Measurements from ENCODE around the gene SPATS2L. TPM values are rescaled to one million over a fixed set of nuclear protein-coding genes. Genes with fewer than 3 reads are reported as not detected.

The SPATS2L gene
- total and polyA plus RNA-seq, 7 experiments from 2014 or later, result 1.1 to 51.9 (median 2.9) TPM

DNA sequence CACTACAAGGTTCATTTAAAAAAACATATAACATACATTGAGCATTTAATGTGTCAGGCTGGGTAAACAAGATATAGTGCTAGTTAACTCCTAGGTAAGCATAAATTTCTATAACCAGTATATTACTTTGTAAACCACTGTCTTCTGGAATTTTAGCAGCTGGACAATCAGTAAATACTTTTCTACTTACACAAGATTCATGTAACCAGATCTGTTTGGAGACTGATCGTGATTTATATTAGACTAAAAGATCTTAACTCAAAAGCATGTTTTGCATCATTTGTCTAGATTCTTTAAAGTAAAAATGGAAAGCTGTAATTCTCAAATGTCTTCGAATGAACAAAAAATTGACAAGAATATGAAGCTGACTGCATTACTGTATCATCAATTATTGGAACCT, 218.6 kb downstream of the SPATS2L start:
- peaks cover 0 to 4% (median 0%) of the 10 kb centered on the region in 5 donors for H3K36me3 Mint-ChIP-seq

DNA sequence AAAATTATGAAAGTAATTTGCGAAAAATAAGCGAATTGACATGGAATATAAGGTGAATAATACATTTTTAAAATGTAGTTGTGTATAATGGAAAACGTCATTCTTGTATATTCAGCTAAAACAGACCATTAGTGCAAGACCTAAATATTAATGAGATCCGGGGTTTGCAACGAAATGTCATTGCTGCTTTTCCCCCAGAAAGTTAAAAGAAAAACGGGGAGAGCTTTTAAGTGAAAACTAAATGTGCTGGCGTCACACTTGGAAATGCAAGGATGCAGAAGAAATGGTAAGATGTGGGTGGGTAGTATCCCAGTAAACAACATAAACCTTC, 219.0 kb downstream of the SPATS2L start:
- Histone ChIP-seq H3K27ac (ENCODE audit: low read depth, low read length) (peak overlapping the region; percentile 64), H3K27me3 (ENCODE audit: control insufficient read depth in 2 of 2, insufficient read depth in 2 of 2, low read length in 2 of 2) (no peaks in the 10 kb centered on the region), H3K36me3 (ENCODE audit: control insufficient read depth in 2 of 3, insufficient read depth in 3 of 3, low read length in 3 of 3) (no peaks in the 10 kb centered on the region), H3K4me3 (ENCODE audit: low read length) (peak overlapping the region; percentile 74), H3K4me1 (ENCODE audit: control insufficient read depth in 2 of 2, insufficient read depth in 2 of 2, low read length in 2 of 2) (peaks cover 6 to 8% of the 10 kb centered on the region in 2 donors), H3K9me3 (ENCODE audit: control insufficient read depth in 2 of 3, low read length in 3 of 3) (no peaks in the 10 kb centered on the region)
- ChIA-PET POLR2A (interaction anchor here (0.6 to 3.1 kb wide), 6 partner anchors 8 to 338 kb away, joined by 3 to 25 read pairs (median 4); partner anchors contain the start of genes CLK1 and KCTD18), CTCF (interaction anchor here (0.9 to 1.6 kb wide), 3 partner anchors 9 to 58 kb away, joined by 3 to 5 read pairs (median 4); partner anchors contain the start of gene KCTD18)
- Mint-ChIP-seq H3K27me3 (peaks cover 0 to 1% (median 0%) of the 10 kb centered on the region in 5 donors), H3K4me3 (peak overlapping the region; percentile 88 to 95 (median 92)), H3K27ac (peak overlapping the region; percentile 66 to 89 (median 85)), H3K4me1 (peaks cover 7 to 34% (median 9%) of the 10 kb centered on the region in 7 donors), H3K36me3 (peaks cover 0 to 4% (median 0%) of the 10 kb centered on the region in 5 donors), H3K9me3 (no peaks in the 10 kb centered on the region)
- DNase-seq (no peak), ATAC-seq (no peak)
- intact Hi-C loops (cut with micrococcal nuclease), result loop anchor here (5.0 to 10.0 kb wide), 10 partner anchors 153 to 1739 kb away; partner anchors contain the start of genes ALS2 (in 1 of the 2), FTCDNL1 (in 1 of the 2), HYCC2 (in 1 of the 2) and NDUFB3 (in 1 of the 2)

More for the DNA sequence above, 218.6 kb downstream of the SPATS2L start:
- H3K27ac Mint-ChIP-seq, result peak overlapping the region in 1 of 9 donors; percentile 81
- no peak overlapping the region for H3K27ac ChIP-seq (ENCODE audit: low read depth, low read length)
- H3K4me3 Mint-ChIP-seq, result peak overlapping the region in 6 of 10 donors; percentile 1 to 94 (median 52)
- intact Hi-C loops (cut with micrococcal nuclease), result loop anchor here (5.0 to 10.0 kb wide), 10 partner anchors 153 to 1740 kb away; partner anchors contain the start of genes ALS2 (in 1 of the 2), FTCDNL1 (in 1 of the 2), HYCC2 (in 1 of the 2) and NDUFB3 (in 1 of the 2)
- ChIA-PET CTCF (interaction anchor here (0.9 to 1.6 kb wide), 3 partner anchors 8 to 57 kb away, joined by 3 to 5 read pairs (median 4); partner anchors contain the start of gene KCTD18), POLR2A (interaction anchor here (0.6 to 3.1 kb wide), 6 partner anchors 9 to 339 kb away, joined by 3 to 25 read pairs (median 4); partner anchors contain the start of genes CLK1 and KCTD18)
- H3K4me1 ChIP-seq (ENCODE audit: control insufficient read depth in 2 of 2, insufficient read depth in 2 of 2, low read length in 2 of 2), result peaks cover 6 to 8% of the 10 kb centered on the region in 2 donors
- H3K9me3 ChIP-seq (ENCODE audit: control insufficient read depth in 2 of 3, low read length in 3 of 3), result no peaks in the 10 kb centered on the region
- ATAC-seq, result no peak
- no peaks in the 10 kb centered on the region for H3K27me3 ChIP-seq (ENCODE audit: control insufficient read depth in 2 of 2, insufficient read depth in 2 of 2, low read length in 2 of 2)
- DNase-seq, result no peak
- H3K4me1 Mint-ChIP-seq, result peaks cover 7 to 34% (median 9%) of the 10 kb centered on the region in 7 donors
- no peaks in the 10 kb centered on the region for H3K36me3 ChIP-seq (ENCODE audit: control insufficient read depth in 2 of 3, insufficient read depth in 3 of 3, low read length in 3 of 3)
- H3K27me3 Mint-ChIP-seq, result peaks cover 0 to 1% (median 0%) of the 10 kb centered on the region in 5 donors
- no peak overlapping the region for H3K4me3 ChIP-seq (ENCODE audit: low read length)
- H3K9me3 Mint-ChIP-seq, result no peaks in the 10 kb centered on the region

DNA sequence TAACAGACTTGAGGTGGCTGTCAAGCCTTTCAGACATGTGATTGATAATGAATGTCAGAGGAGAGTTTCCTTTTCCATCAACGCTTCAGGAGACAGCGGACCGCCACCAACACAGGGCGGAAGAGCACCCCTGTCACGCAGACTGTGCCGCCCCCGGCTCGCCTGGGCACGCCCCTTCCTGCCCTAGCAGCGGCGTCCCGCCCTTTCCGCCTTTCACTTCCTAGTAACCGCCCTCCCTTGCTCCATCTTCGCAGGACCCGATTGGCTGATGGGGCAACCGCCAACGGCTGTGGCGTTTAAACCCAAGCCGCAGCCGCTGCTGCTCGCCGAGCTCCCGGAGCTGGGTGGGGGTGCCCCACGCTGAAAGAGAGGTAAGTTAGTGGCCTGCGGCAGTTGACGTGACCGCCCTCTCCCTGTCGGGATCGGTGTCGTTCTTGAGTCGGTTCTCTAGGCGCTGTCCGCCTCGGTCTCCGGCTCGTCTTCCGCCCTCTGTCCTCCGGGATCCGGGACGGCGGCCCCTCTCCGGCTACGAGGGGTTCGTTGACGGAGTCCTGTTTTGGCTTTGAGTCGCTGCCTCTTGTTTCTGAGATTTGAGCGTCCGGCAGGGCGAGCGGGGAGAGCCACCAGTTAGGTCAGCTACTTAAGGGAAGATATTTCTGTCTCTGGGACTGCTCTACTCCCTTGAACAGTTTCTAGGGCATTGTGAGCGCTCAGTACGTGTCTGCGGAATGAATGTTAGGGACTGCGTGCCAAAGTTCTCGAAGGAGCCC, 219.6 kb downstream of the SPATS2L start, which contains the start of gene SGO2:
Gene SGO2, plus strand, starts transcription at position 326 of the 770 bp plus-strand sequence. CDS start 6,769 bp downstream, outside the sequence.
- H3K36me3 Mint-ChIP-seq, result peaks cover 0 to 4% (median 0%) of the 10 kb centered on the region in 5 donors
- Histone ChIP-seq H3K9me3 (ENCODE audit: control insufficient read depth in 2 of 3, low read length in 3 of 3) (no peaks in the 10 kb centered on the region), H3K4me3 (ENCODE audit: low read length) (peak within 1 kb of the TSS; percentile 74), H3K36me3 (ENCODE audit: control insufficient read depth in 2 of 3, insufficient read depth in 3 of 3, low read length in 3 of 3) (no peaks in the 10 kb centered on the region), H3K4me1 (ENCODE audit: control insufficient read depth in 2 of 2, insufficient read depth in 2 of 2, low read length in 2 of 2) (peaks cover 6 to 8% of the 10 kb centered on the region in 2 donors), H3K27me3 (ENCODE audit: control insufficient read depth in 2 of 2, insufficient read depth in 2 of 2, low read length in 2 of 2) (no peaks in the 10 kb centered on the region), H3K27ac (ENCODE audit: low read depth, low read length) (peak within 1 kb of the TSS; percentile 64)
- peak within 1 kb of the TSS; percentile 66 to 89 (median 85) for H3K27ac Mint-ChIP-seq
- intact Hi-C loops (cut with micrococcal nuclease), result loop anchor here (1.0 to 10.0 kb wide), 19 partner anchors 16 to 1739 kb away; partner anchors contain the start of genes BZW1 (in 2 of the 2), KCTD18 (in 2 of the 2), MAIP1 (in 2 of the 2) and TYW5 (in 2 of the 2)
- ChIA-PET CTCF (interaction anchor here (0.7 to 1.3 kb wide), 2 partner anchors 9 to 59 kb away, joined by 3 to 4 read pairs; no protein-coding TSS in a partner anchor), POLR2A (interaction anchor here (0.5 to 3.1 kb wide), 8 partner anchors 8 to 1714 kb away, joined by 3 to 25 read pairs (median 4); partner anchors contain the start of genes ALS2, CLK1 and KCTD18)
- peak within 1 kb of the TSS; percentile 88 to 95 (median 92) for H3K4me3 Mint-ChIP-seq
- peaks cover 7 to 34% (median 9%) of the 10 kb centered on the region in 7 donors for H3K4me1 Mint-ChIP-seq
- ATAC-seq (peak; percentile 100), DNase-seq (peak; percentile 84 to 95 (median 94))
- H3K27me3 Mint-ChIP-seq, result peaks cover 0 to 1% (median 0%) of the 10 kb centered on the region in 5 donors
- H3K9me3 Mint-ChIP-seq, result no peaks in the 10 kb centered on the region

DNA sequence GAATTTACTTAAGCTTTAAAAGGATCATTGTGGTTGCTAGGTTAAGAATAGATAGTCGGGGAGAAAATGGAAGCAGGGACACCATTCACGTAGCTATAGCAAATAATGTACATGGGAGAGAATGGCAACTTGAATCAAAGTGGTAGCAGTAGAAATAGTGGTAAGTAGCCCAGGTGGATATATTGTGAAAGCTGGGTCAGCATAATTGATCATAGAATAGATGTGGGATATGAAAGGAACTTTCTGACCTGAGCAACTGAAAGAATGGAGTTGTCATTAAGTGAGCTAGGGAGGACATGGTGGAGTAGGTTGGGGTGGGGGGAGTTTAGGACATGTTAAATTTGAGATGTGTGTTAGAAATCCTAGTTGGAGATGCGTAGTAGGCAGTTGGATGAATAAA, 221.7 kb downstream of the SPATS2L start:
- Mint-ChIP-seq H3K27ac (no peak overlapping the region), H3K27me3 (peaks cover 0 to 1% (median 0%) of the 10 kb centered on the region in 5 donors), H3K9me3 (no peaks in the 10 kb centered on the region), H3K36me3 (peaks cover 0 to 5% (median 0%) of the 10 kb centered on the region in 5 donors), H3K4me3 (peak overlapping the region in 1 of 10 donors; percentile 95), H3K4me1 (peaks cover 7 to 31% (median 9%) of the 10 kb centered on the region in 7 donors)
- Histone ChIP-seq H3K4me3 (ENCODE audit: low read length) (no peak overlapping the region), H3K27me3 (ENCODE audit: control insufficient read depth in 2 of 2, insufficient read depth in 2 of 2, low read length in 2 of 2) (no peaks in the 10 kb centered on the region), H3K27ac (ENCODE audit: low read depth, low read length) (no peak overlapping the region), H3K4me1 (ENCODE audit: control insufficient read depth in 2 of 2, insufficient read depth in 2 of 2, low read length in 2 of 2) (peaks cover 6 to 8% of the 10 kb centered on the region in 2 donors), H3K9me3 (ENCODE audit: control insufficient read depth in 2 of 3, low read length in 3 of 3) (no peaks in the 10 kb centered on the region), H3K36me3 (ENCODE audit: control insufficient read depth in 2 of 3, insufficient read depth in 3 of 3, low read length in 3 of 3) (no peaks in the 10 kb centered on the region)
- intact Hi-C loops (cut with micrococcal nuclease), result loop anchor here (5.0 to 10.0 kb wide), 10 partner anchors 156 to 1737 kb away; partner anchors contain the start of genes ALS2 (in 1 of the 2), FTCDNL1 (in 1 of the 2), HYCC2 (in 1 of the 2) and NDUFB3 (in 1 of the 2)
- POLR2A ChIA-PET, result interaction anchor here (1.0 kb wide), 1 partner anchor 13 kb away, joined by 5 read pairs; no protein-coding TSS in a partner anchor
- DNase-seq (no peak), ATAC-seq (no peak)
- CTCF ChIA-PET, result no interaction called here

Other genes with a start within 250 kb of the SPATS2L start
- 10 to 100 TPM; 14.9 to 20.8 (median 18.6) TPM for gene KCTD18, start 203.4 kb downstream of the SPATS2L start, total RNA-seq
- gene KCTD18, start 203.4 kb downstream of the SPATS2L start, polyA plus RNA-seq, result 10 to 100 TPM; 13.2 to 18.4 TPM
- 10 to 100 TPM in 1 of 5 experiments, 1 to 10 TPM in 4; 1.4 to 32.3 (median 2.9) TPM for gene SGO2, start 219.5 kb downstream of the SPATS2L start, total RNA-seq
- 1 to 10 TPM; 2.2 TPM for gene SGO2, start 219.5 kb downstream of the SPATS2L start, polyA plus RNA-seq

Data from naive thymus-derived CD4-positive, alpha-beta T cell (primary cell).